Liver (tissue), 9 donors: ENCODE results near the gene SMG6. TPM values are rescaled to one million over a fixed set of nuclear protein-coding genes. Genes with fewer than 3 reads are reported as not detected.

Source experiments
- DNase-seq: peaks from one replicate; pipeline ENCODE4 v3.0.0-alpha.2; 2017; ENCODE audit warnings: low spot score
- H3K27ac ChIP-seq, 2 donors: one replicate each; pipeline ENCODE4 v1.7.0; 2013; ENCODE audit warnings: inconsistent platforms in 2 of 2, low read length in 2 of 2, control low read depth in 1 of 2, low read depth in 1 of 2, mild to moderate bottlenecking in 1 of 2
- H3K27me3 ChIP-seq, 4 donors: one replicate each; pipeline versions ENCODE4 v1.6.1 to v1.7.0; 2013; ENCODE audit warnings: low read length in 3 of 4, inconsistent platforms in 1 of 4, mild to moderate bottlenecking in 1 of 4, moderate library complexity in 1 of 4; ENCODE audit not compliant: control insufficient read depth in 4 of 4, insufficient read depth in 4 of 4
- H3K36me3 ChIP-seq, 4 donors: one replicate each; pipeline versions ENCODE4 v1.6.1 to v1.7.0; 2013; ENCODE audit warnings: low read length in 3 of 4, mild to moderate bottlenecking in 3 of 4, low read depth in 1 of 4, moderate library complexity in 1 of 4; ENCODE audit not compliant: control insufficient read depth in 4 of 4, insufficient read depth in 3 of 4
- H3K4me1 ChIP-seq, 4 donors: one replicate each; pipeline versions ENCODE4 v1.6.1 to v1.7.0; 2013; ENCODE audit warnings: low read length in 3 of 4, mild to moderate bottlenecking in 3 of 4, moderate library complexity in 1 of 4; ENCODE audit not compliant: control insufficient read depth in 4 of 4, insufficient read depth in 4 of 4
- H3K4me3 ChIP-seq, 3 donors: one replicate each; pipeline versions ENCODE4 v1.6.1 to v1.7.0; 2013; ENCODE audit warnings: low read length in 3 of 3, control low read depth in 1 of 3, low read depth in 1 of 3, mild to moderate bottlenecking in 1 of 3
- H3K9ac ChIP-seq, 2 donors: one replicate each; pipeline ENCODE4 v1.7.0; 2013; ENCODE audit warnings: low read length in 2 of 2, mild to moderate bottlenecking in 2 of 2, moderate library complexity in 2 of 2, control low read depth in 1 of 2, low read depth in 1 of 2
- H3K9me3 ChIP-seq, 4 donors: one replicate each; pipeline versions ENCODE4 v1.6.1 to v1.7.0; 2013; ENCODE audit warnings: low read length in 3 of 4; ENCODE audit not compliant: control insufficient read depth in 4 of 4
- FOXA2 ChIP-seq: IDR thresholded peaks from 2 replicates; pipeline ENCODE4 v1.6.1; 2016; ENCODE audit warnings: antibody characterized with exemption
- GABPA ChIP-seq, 2 donors: IDR thresholded peaks in 1 of 2; conservative IDR thresholded peaks in 1 of 2; 2 replicates each; pipeline ENCODE4 v1.6.1; 2016; ENCODE audit warnings: antibody characterized with exemption in 2 of 2, mild to moderate bottlenecking in 1 of 2, moderate library complexity in 1 of 2
- HNF4A ChIP-seq, 2 donors: conservative IDR thresholded peaks; 2 replicates each; pipeline ENCODE4 v1.6.1; 2016; ENCODE audit warnings: antibody characterized with exemption in 2 of 2, mild to moderate bottlenecking in 2 of 2
- HNF4G ChIP-seq: IDR thresholded peaks from 2 replicates; pipeline ENCODE4 v1.6.1; 2016; ENCODE audit warnings: antibody characterized with exemption
- JUND ChIP-seq, 2 donors: IDR thresholded peaks; 2 replicates each; pipeline ENCODE4 v1.6.1; 2016; ENCODE audit warnings: antibody characterized with exemption in 2 of 2
- NR2F2 ChIP-seq: IDR thresholded peaks from 2 replicates; pipeline ENCODE4 v1.6.1; 2016; ENCODE audit warnings: antibody characterized with exemption
- RAD21 ChIP-seq, 2 donors: IDR thresholded peaks; 2 replicates each; pipeline ENCODE4 v1.6.1; 2016; ENCODE audit warnings: antibody characterized with exemption in 2 of 2, mild to moderate bottlenecking in 2 of 2
- REST ChIP-seq: IDR thresholded peaks from 2 replicates; pipeline ENCODE4 v1.6.1; 2016; ENCODE audit warnings: antibody characterized with exemption, mild to moderate bottlenecking
- RXRA ChIP-seq, 2 donors: IDR thresholded peaks; 2 replicates each; pipeline ENCODE4 v1.6.1; 2017 to 2018; ENCODE audit warnings: antibody characterized with exemption in 2 of 2, mild to moderate bottlenecking in 1 of 2
- SP1 ChIP-seq: IDR thresholded peaks from 2 replicates; pipeline ENCODE4 v1.6.1; 2018; ENCODE audit warnings: antibody characterized with exemption, mild to moderate bottlenecking
- YY1 ChIP-seq: IDR thresholded peaks from 2 replicates; pipeline ENCODE4 v1.6.1; 2016; ENCODE audit warnings: antibody characterized with exemption, mild to moderate bottlenecking
- ZBTB33 ChIP-seq: IDR thresholded peaks from 2 replicates; pipeline ENCODE4 v1.6.1; 2016; ENCODE audit warnings: antibody characterized with exemption
- WGBS: extraction: QIAGEN DNeasy Blood & Tissue Kit; methylation state at CpG from one replicate; pipeline ENCODE4 v1.1.7; 2013; 5-methylcytosine and 5-hydroxymethylcytosine counted together
- polyA plus RNA-seq, 2 donors: library from polyadenylated mRNA; stranded (reverse) in 1 of 2; unstranded in 1 of 2; fragments of 200-250 nt in 1 of 2; fragments of >200 nt in 1 of 2; fragmentation: Nextera tagmentation in 1 of 2; extraction: Ambion mirVana in 1 of 2; gene quantifications; one replicate each; pipeline versions ENCODE4 v1.2.1 to v1.2.3, GENCODE V29; 2013 to 2015
- total RNA-seq, 2 donors: library from RNA; depleted of rRNA; stranded (reverse); fragments of >200 nt; gene quantifications; one replicate each; pipeline ENCODE4 v1.2.3, GENCODE V29; 2014
- TF ChIP-seq, protein P1 (sequence below): fragments of 150-350 bp; IDR thresholded peaks from 2 replicates; pipeline ENCODE4 v1.5.1; 2017; ENCODE audit warnings: improper control_type of control experiment, low read depth, low read length; ENCODE audit not compliant: missing input control
- donor health status: healthy.
- donor health status: healthy.
- donor health status: healthy.
- donor health status: healthy.
- donor health status: healthy.

SMG6 gene
- total and polyA plus RNA-seq, 4 donors, result 4.9 to 12.0 (median 8.2) TPM

- H3K9ac ChIP-seq, result no peak overlapping the region
- no peak overlapping the region for H3K4me3 ChIP-seq
- H3K36me3 ChIP-seq, result no peaks in the 10 kb centered on the region
- no peak for TF ChIP-seq FOXA2
- TF ChIP-seq REST, result no peak
- TF ChIP-seq JUND (IDR thresholded peaks at IDR 0.05), result no peak
- TF ChIP-seq SP1, result no peak
- no peak for TF ChIP-seq YY1
- no peak for TF ChIP-seq HNF4A (conservative IDR thresholded peaks at IDR 0.05)
- no peak for TF ChIP-seq HNF4G
- TF ChIP-seq NR2F2, result no peak
- no peak for TF ChIP-seq GABPA (IDR thresholded peaks at IDR 0.05 in 1 of 2, conservative IDR thresholded peaks at IDR 0.05 in 1 of 2)
- no peak for TF ChIP-seq RXRA (IDR thresholded peaks at IDR 0.05)
- H3K27me3 ChIP-seq, result no peaks in the 10 kb centered on the region
- no peak overlapping the region for H3K27ac ChIP-seq
- no peak for DNase-seq
- WGBS, result 87% methylated on average over 11 of the region's 11 CpGs
- no peaks in the 10 kb centered on the region for H3K9me3 ChIP-seq
- H3K4me1 ChIP-seq, result peaks cover 2 to 54% (median 36%) of the 10 kb centered on the region in 4 donors
These were observed 275.9 kb downstream of the SMG6 start for GRCh38 chr17:2027528-2028233.

- TF ChIP-seq NR2F2 (peak; percentile 12), YY1 (peak; percentile 37), RAD21 (IDR thresholded peaks at IDR 0.05) (peak; percentile 91 to 92), RXRA (IDR thresholded peaks at IDR 0.05) (peak in 1 of 2 donors; percentile 27), ZBTB33 (no peak)
- TF ChIP-seq, protein P1, sequence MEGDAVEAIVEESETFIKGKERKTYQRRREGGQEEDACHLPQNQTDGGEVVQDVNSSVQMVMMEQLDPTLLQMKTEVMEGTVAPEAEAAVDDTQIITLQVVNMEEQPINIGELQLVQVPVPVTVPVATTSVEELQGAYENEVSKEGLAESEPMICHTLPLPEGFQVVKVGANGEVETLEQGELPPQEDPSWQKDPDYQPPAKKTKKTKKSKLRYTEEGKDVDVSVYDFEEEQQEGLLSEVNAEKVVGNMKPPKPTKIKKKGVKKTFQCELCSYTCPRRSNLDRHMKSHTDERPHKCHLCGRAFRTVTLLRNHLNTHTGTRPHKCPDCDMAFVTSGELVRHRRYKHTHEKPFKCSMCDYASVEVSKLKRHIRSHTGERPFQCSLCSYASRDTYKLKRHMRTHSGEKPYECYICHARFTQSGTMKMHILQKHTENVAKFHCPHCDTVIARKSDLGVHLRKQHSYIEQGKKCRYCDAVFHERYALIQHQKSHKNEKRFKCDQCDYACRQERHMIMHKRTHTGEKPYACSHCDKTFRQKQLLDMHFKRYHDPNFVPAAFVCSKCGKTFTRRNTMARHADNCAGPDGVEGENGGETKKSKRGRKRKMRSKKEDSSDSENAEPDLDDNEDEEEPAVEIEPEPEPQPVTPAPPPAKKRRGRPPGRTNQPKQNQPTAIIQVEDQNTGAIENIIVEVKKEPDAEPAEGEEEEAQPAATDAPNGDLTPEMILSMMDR, result peak; percentile 75
- Histone ChIP-seq H3K4me1 (peaks cover 4 to 43% (median 26%) of the 10 kb centered on the region in 4 donors), H3K27me3 (no peaks in the 10 kb centered on the region), H3K9ac (no peak overlapping the region), H3K9me3 (no peaks in the 10 kb centered on the region), H3K36me3 (no peaks in the 10 kb centered on the region), H3K27ac (peak overlapping the region in 1 of 2 donors; percentile 51), H3K4me3 (peak overlapping the region; percentile 11 to 77 (median 73))
- WGBS, result 1% methylated on average over 55 of the region's 55 CpGs
- peak; percentile 68 for DNase-seq
These were observed 277.8 kb downstream of the SMG6 start for GRCh38 chr17:2025622-2026309.
